OCI-LY1 (cell line): ENCODE data around the gene DGKD.
A peak's percentile ranks its signal among the peaks of the same experiment; 100 is the strongest.

Source experiments
- H2AFZ ChIP-seq: fragments of 200-600 bp; sonication (generic), shearing (Covaris generic); 2 replicates; pipeline ENCODE4 v1.6.0; 2014; ENCODE audit warnings: antibody characterized with exemption, mild to moderate bottlenecking, low read length
- H3F3A ChIP-seq: fragments of 200-600 bp; sonication (generic), shearing (Covaris generic); 2 replicates; pipeline ENCODE4 v1.6.0; 2014; ENCODE audit warnings: mild to moderate bottlenecking, antibody characterized with exemption, low read length, moderate library complexity; ENCODE audit not compliant: insufficient read depth
- H3K27ac ChIP-seq: fragments of 200-600 bp; sonication (generic); 2 replicates; pipeline ENCODE4 v1.5.1; 2014; ENCODE audit warnings: low read length, mixed run types, mild to moderate bottlenecking, low read depth; ENCODE audit not compliant: poor library complexity, severe bottlenecking
- H3K27me3 ChIP-seq: fragments of 200-600 bp; sonication (generic); 2 replicates; pipeline ENCODE4 v1.6.0; 2014; ENCODE audit warnings: antibody characterized with exemption, mild to moderate bottlenecking, low read length, moderate library complexity; ENCODE audit not compliant: insufficient read depth
- H3K36me3 ChIP-seq: fragments of 200-600 bp; sonication (generic); 2 replicates; pipeline ENCODE4 v1.6.1; 2014; ENCODE audit warnings: mild to moderate bottlenecking, antibody characterized with exemption, low read length, moderate library complexity, mixed read lengths; ENCODE audit not compliant: insufficient read depth
- H3K4me1 ChIP-seq: fragments of 200-600 bp; sonication (generic); 2 replicates; pipeline ENCODE4 v1.5.1; 2014; ENCODE audit warnings: mild to moderate bottlenecking, low read length, moderate library complexity; ENCODE audit not compliant: insufficient read depth, severe bottlenecking
- H3K4me2 ChIP-seq: fragments of 200-600 bp; sonication (generic), shearing (Covaris generic); 2 replicates; pipeline ENCODE4 v1.6.1; 2014; ENCODE audit warnings: low read length
- H3K4me3 ChIP-seq: fragments of 200-600 bp; sonication (generic); 2 replicates; pipeline ENCODE4 v1.5.1; 2014; ENCODE audit warnings: low read length, low read depth, mild to moderate bottlenecking, mixed read lengths; ENCODE audit not compliant: poor library complexity, severe bottlenecking
- H3K79me2 ChIP-seq: fragments of 200-600 bp; shearing (Covaris generic); 2 replicates; pipeline ENCODE4 v1.6.1; 2016; ENCODE audit warnings: mixed run types, low read length, mixed read lengths; ENCODE audit not compliant: insufficient read depth
- H3K9ac ChIP-seq: fragments of 200-600 bp; sonication (generic), shearing (Covaris generic); 2 replicates; pipeline ENCODE4 v1.6.1; 2014; ENCODE audit warnings: mild to moderate bottlenecking, low read length, mixed read lengths
- H3K9me2 ChIP-seq: fragments of 200-600 bp; sonication (generic), shearing (Covaris generic); 2 replicates; pipeline ENCODE4 v1.6.1; 2014; ENCODE audit warnings: low read depth, mild to moderate bottlenecking, low read length, mixed read lengths
- H3K9me3 ChIP-seq: fragments of 200-600 bp; shearing (Covaris generic); 2 replicates; pipeline ENCODE4 v1.6.1; 2014; ENCODE audit warnings: low read length, mixed read lengths
- H4K20me1 ChIP-seq: fragments of 200-600 bp; sonication (generic), shearing (Covaris generic); 2 replicates; pipeline ENCODE4 v1.6.0; 2016; ENCODE audit warnings: mild to moderate bottlenecking, low read length; ENCODE audit not compliant: insufficient read depth
- CTCF ChIP-seq: fragments of 200-600 bp; sonication (generic), shearing (Covaris generic); IDR thresholded peaks from 2 replicates; pipeline ENCODE4 v1.5.1; 2017; ENCODE audit warnings: mild to moderate bottlenecking, antibody characterized with exemption, low read length, moderate library complexity, mixed read lengths
- EZH2 ChIP-seq: fragments of 200-600 bp; sonication (generic), shearing (Covaris generic); IDR thresholded peaks from 2 replicates; pipeline ENCODE4 v1.8.0; 2017; ENCODE audit warnings: borderline replicate concordance, mixed run types, mild to moderate bottlenecking, antibody characterized with exemption, low read length, moderate library complexity, mixed read lengths

DGKD gene

DNA sequence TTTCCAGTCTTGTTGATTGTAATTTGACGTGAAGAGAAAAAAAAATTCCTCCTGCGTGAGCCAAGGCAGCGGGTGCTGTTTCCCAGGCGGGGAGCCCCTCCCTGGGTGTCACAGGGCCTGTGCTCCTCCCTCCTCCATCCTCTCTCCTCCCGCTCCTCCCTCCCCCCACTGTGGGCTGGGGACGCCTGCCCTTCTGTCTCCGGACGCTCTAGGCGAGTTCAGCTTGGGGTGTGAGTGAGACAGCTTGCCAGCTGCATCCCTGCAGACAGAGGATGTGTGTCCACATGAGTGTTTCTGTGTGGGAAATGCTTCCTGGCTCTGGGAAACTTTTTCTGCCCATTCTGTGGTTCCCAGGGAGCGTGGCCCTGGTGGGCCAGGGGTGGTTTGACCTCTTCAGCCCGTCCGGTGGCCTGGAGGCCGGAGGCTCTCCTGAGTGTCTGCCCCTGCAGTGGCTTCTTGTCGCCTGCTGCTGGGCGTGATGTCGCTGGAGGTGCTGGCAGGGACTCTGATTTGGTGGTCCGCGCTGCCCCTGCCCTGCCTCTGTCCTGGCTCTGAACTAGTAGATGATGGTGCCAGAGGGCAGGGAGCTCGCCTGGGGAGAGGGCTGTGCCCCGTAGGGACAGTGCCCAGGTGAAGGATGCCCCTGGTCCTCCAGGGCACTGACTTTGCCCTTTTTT lies 115.9 kb downstream of the DGKD start:
- no peak for TF ChIP-seq EZH2
- TF ChIP-seq CTCF = no peak
- Histone ChIP-seq H3F3A (no peaks in the 10 kb centered on the region), H3K27me3 (no peaks in the 10 kb centered on the region), H2AFZ (no peak overlapping the region), H3K9ac (no peak overlapping the region), H3K4me3 (no peak overlapping the region), H3K4me1 (peaks cover 19% of the 10 kb centered on the region), H3K36me3 (no peaks in the 10 kb centered on the region), H3K4me2 (no peak overlapping the region), H4K20me1 (no peaks in the 10 kb centered on the region), H3K79me2 (no peaks in the 10 kb centered on the region), H3K27ac (peak overlapping the region; percentile 16), H3K9me2 (no peaks in the 10 kb centered on the region), H3K9me3 (no peaks in the 10 kb centered on the region)

- no peaks in the 10 kb centered on the region; the same call in 1 of the 2 replicates for H3K9me3 ChIP-seq
- no peaks in the 10 kb centered on the region for H3K79me2 ChIP-seq
- no peaks in the 10 kb centered on the region for H4K20me1 ChIP-seq
- no peaks in the 10 kb centered on the region for H3K27me3 ChIP-seq
- H3K9me2 ChIP-seq = no peaks in the 10 kb centered on the region
- no peak for TF ChIP-seq CTCF
- no peak for TF ChIP-seq EZH2
- no peaks in the 10 kb centered on the region for H3K36me3 ChIP-seq
- H2AFZ ChIP-seq = no peak overlapping the region
- H3K4me1 ChIP-seq = peaks cover 19% of the 10 kb centered on the region
- no peak overlapping the region for H3K4me2 ChIP-seq
- H3K27ac ChIP-seq = no peak overlapping the region
- H3K4me3 ChIP-seq = no peak overlapping the region
- no peaks in the 10 kb centered on the region for H3F3A ChIP-seq
- H3K9ac ChIP-seq = no peak overlapping the region
Measured at GRCh38 chr2:233470839-233471238, 116.5 kb downstream of the DGKD start.

GRCh38 chr2:233471291-233472035 lies 117.2 kb downstream of the DGKD start:
- TF ChIP-seq EZH2 (no peak), CTCF (no peak)
- Histone ChIP-seq H3K79me2 (no peaks in the 10 kb centered on the region), H3K27me3 (no peaks in the 10 kb centered on the region), H4K20me1 (no peaks in the 10 kb centered on the region), H3K27ac (no peak overlapping the region), H2AFZ (no peak overlapping the region), H3K9me3 (no peaks in the 10 kb centered on the region; the same call in 1 of the 2 replicates), H3K9ac (no peak overlapping the region), H3K9me2 (no peaks in the 10 kb centered on the region), H3K4me2 (no peak overlapping the region), H3F3A (no peaks in the 10 kb centered on the region), H3K4me1 (peaks cover 19% of the 10 kb centered on the region), H3K36me3 (no peaks in the 10 kb centered on the region), H3K4me3 (no peak overlapping the region)
